GM18951 (cell line): ENCODE data around the gene EXT2.

Source experiments
- POLR2A ChIP-seq: IDR thresholded peaks from 4 replicates; pipeline ENCODE4 v1.6.1; 2011; ENCODE audit warnings: mild to moderate bottlenecking; ENCODE audit not compliant: insufficient read length, insufficient read depth; ENCODE audit errors: extremely low read depth
- in situ Hi-C: fragments of 300-500 bp; cut with MboI; formaldehyde crosslinking; loops from one replicate; pipeline ENCODE4 v1.12.0; 2022; ENCODE audit warnings: low sequenced_read_pairs, mixed read lengths, inconsistent platforms; ENCODE audit not compliant: unreplicated experiment

Gene EXT2

GRCh38 chr11:44071157-44071556 is 24.3 kb upstream of the EXT2 start:
- TF ChIP-seq POLR2A = no peak
- in situ Hi-C loops = no loop called here

- TF ChIP-seq POLR2A = no peak
- in situ Hi-C loops = no loop called here
Measured at GRCh38 chr11:44072757-44073658, 22.5 kb upstream of the EXT2 start.

- in situ Hi-C loops = no loop called here
Measured at GRCh38 chr11:44078794-44079193, 16.7 kb upstream of the EXT2 start.

GRCh38 chr11:44079376-44079775 is 16.1 kb upstream of the EXT2 start:
- no peak for TF ChIP-seq POLR2A
- in situ Hi-C loops = no loop called here

More at GRCh38 chr11:44078794-44079193, 16.7 kb upstream of the EXT2 start:
- TF ChIP-seq POLR2A = no peak

GRCh38 chr11:44080951-44081350 is 14.5 kb upstream of the EXT2 start:
- no peak for TF ChIP-seq POLR2A
- in situ Hi-C loops = no loop called here

- no peak for TF ChIP-seq POLR2A
- in situ Hi-C loops = no loop called here
Measured at GRCh38 chr11:44082645-44083044, 12.8 kb upstream of the EXT2 start.

- in situ Hi-C loops = no loop called here
- TF ChIP-seq POLR2A = no peak
Measured at GRCh38 chr11:44083433-44083832, 12.0 kb upstream of the EXT2 start.

- no peak for TF ChIP-seq POLR2A
- in situ Hi-C loops = no loop called here
Measured at GRCh38 chr11:44083906-44084305, 11.6 kb upstream of the EXT2 start.

GRCh38 chr11:44085330-44085729 is 10.1 kb upstream of the EXT2 start:
- no peak for TF ChIP-seq POLR2A
- in situ Hi-C loops = no loop called here

GRCh38 chr11:44088377-44088776 is 7.1 kb upstream of the EXT2 start:
- TF ChIP-seq POLR2A = no peak
- in situ Hi-C loops = no loop called here

- no peak for TF ChIP-seq POLR2A
- in situ Hi-C loops = no loop called here
Measured at GRCh38 chr11:44088871-44089270, 6.6 kb upstream of the EXT2 start.

- in situ Hi-C loops = no loop called here
- no peak for TF ChIP-seq POLR2A
Measured at GRCh38 chr11:44090539-44090938, 4.9 kb upstream of the EXT2 start.

- TF ChIP-seq POLR2A = no peak
- in situ Hi-C loops = no loop called here
Measured at GRCh38 chr11:44094260-44094868, 1.1 kb upstream of the EXT2 start.
